Measurements from ENCODE around the gene NOCT. TPM values are rescaled to one million over a fixed set of nuclear protein-coding genes. Genes with fewer than 3 reads are reported as not detected.

The NOCT gene
- total and polyA plus RNA-seq, 2 experiments from 2014 or later, result 16.0 to 76.6 TPM

DNA sequence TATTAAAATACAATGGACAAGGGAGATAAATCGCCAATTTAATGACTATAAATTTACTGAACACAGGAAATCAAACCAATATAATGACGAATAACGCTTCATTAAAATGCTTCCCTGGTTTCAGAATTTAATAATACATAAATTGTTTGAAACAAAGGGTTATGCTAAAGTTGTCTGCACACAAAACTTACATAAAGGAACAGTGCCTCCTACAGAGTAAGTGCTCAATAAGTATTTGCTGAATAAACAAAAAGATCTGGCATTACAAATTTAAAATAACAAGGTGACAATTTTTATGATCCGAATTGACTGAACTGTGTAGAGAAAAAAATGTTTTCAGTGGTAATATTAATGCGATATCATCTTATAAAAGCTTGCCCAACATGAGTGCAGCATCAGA is 69.6 kb downstream of the NOCT start (continued):
- TF ChIP-seq, protein P1, sequence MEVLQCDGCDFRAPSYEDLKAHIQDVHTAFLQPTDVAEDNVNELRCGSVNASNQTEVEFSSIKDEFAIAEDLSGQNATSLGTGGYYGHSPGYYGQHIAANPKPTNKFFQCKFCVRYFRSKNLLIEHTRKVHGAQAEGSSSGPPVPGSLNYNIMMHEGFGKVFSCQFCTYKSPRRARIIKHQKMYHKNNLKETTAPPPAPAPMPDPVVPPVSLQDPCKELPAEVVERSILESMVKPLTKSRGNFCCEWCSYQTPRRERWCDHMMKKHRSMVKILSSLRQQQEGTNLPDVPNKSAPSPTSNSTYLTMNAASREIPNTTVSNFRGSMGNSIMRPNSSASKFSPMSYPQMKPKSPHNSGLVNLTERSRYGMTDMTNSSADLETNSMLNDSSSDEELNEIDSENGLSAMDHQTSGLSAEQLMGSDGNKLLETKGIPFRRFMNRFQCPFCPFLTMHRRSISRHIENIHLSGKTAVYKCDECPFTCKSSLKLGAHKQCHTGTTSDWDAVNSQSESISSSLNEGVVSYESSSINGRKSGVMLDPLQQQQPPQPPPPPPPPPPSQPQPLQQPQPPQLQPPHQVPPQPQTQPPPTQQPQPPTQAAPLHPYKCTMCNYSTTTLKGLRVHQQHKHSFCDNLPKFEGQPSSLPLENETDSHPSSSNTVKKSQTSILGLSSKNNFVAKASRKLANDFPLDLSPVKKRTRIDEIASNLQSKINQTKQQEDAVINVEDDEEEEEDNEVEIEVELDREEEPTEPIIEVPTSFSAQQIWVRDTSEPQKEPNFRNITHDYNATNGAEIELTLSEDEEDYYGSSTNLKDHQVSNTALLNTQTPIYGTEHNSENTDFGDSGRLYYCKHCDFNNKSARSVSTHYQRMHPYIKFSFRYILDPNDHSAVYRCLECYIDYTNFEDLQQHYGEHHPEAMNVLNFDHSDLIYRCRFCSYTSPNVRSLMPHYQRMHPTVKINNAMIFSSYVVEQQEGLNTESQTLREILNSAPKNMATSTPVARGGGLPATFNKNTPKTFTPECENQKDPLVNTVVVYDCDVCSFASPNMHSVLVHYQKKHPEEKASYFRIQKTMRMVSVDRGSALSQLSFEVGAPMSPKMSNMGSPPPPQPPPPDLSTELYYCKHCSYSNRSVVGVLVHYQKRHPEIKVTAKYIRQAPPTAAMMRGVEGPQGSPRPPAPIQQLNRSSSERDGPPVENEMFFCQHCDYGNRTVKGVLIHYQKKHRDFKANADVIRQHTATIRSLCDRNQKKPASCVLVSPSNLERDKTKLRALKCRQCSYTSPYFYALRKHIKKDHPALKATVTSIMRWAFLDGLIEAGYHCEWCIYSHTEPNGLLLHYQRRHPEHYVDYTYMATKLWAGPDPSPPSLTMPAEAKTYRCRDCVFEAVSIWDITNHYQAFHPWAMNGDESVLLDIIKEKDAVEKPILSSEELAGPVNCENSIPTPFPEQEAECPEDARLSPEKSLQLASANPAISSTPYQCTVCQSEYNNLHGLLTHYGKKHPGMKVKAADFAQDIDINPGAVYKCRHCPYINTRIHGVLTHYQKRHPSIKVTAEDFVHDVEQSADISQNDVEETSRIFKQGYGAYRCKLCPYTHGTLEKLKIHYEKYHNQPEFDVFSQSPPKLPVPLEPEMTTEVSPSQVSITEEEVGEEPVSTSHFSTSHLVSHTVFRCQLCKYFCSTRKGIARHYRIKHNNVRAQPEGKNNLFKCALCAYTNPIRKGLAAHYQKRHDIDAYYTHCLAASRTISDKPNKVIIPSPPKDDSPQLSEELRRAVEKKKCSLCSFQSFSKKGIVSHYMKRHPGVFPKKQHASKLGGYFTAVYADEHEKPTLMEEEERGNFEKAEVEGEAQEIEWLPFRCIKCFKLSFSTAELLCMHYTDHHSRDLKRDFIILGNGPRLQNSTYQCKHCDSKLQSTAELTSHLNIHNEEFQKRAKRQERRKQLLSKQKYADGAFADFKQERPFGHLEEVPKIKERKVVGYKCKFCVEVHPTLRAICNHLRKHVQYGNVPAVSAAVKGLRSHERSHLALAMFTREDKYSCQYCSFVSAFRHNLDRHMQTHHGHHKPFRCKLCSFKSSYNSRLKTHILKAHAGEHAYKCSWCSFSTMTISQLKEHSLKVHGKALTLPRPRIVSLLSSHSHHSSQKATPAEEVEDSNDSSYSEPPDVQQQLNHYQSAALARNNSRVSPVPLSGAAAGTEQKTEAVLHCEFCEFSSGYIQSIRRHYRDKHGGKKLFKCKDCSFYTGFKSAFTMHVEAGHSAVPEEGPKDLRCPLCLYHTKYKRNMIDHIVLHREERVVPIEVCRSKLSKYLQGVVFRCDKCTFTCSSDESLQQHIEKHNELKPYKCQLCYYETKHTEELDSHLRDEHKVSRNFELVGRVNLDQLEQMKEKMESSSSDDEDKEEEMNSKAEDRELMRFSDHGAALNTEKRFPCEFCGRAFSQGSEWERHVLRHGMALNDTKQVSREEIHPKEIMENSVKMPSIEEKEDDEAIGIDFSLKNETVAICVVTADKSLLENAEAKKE (CRISPR knock-in tag; IDR thresholded peaks at IDR 0.05), result no peak
- TF ChIP-seq EZH2phosphoT487 (IDR thresholded peaks at IDR 0.05; ENCODE audit: unreplicated experiment), result no peak

DNA sequence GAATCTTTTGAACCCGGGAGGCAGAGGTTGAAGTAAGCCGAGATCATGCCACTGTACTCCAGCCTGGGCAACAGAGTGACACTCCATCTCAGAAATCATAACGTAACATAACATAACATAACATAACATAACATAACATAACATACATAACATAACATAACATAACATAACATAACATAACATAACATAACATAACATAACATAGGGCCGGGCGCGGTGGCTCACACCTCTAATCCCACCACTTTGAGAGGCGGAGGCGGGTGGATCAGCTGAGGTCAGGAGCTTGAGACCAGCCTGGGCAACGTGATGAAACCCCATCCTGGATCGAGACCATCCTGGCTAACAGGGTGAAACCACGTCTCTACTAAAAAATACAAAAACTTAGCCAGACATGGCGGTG is 76.7 kb downstream of the NOCT start:
- no peak for ATAC-seq
- no peak overlapping the region for H3K4me3 Mint-ChIP-seq

More for the DNA sequence above, 76.7 kb downstream of the NOCT start:
- H3K4me1 Mint-ChIP-seq, result no peaks in the 10 kb centered on the region
- no peak overlapping the region for H3K4me2 ChIP-seq
- no peak overlapping the region for H3K27ac Mint-ChIP-seq
- H2AFZ ChIP-seq, result no peak overlapping the region
- no peak for DNase-seq (ENCODE audit: low spot score)
- no peak overlapping the region for H3K27ac ChIP-seq (ENCODE audit: low read depth)
- H4K20me1 ChIP-seq (replicated peaks; ENCODE audit: insufficient read depth), result no peaks in the 10 kb centered on the region; the same call in 1 of the 2 replicates
- H3K4me1 ChIP-seq (ENCODE audit: insufficient read depth), result no peaks in the 10 kb centered on the region
- no peaks in the 10 kb centered on the region; the same call in 2 of the 3 replicates for H3K36me3 Mint-ChIP-seq (ENCODE audit: low read depth)
- peaks cover 9% of the 10 kb centered on the region for H3K79me2 ChIP-seq (replicated peaks; ENCODE audit: insufficient read depth)
- H3K27me3 ChIP-seq (ENCODE audit: insufficient read depth), result no peaks in the 10 kb centered on the region
- H3K36me3 ChIP-seq (ENCODE audit: insufficient read depth), result no peaks in the 10 kb centered on the region
- no peak overlapping the region for H3K4me3 ChIP-seq
- no peaks in the 10 kb centered on the region for H3K9me3 Mint-ChIP-seq
- H3F3A ChIP-seq (replicated peaks; ENCODE audit: low read depth), result no peaks in the 10 kb centered on the region
- H3K27me3 Mint-ChIP-seq (ENCODE audit: insufficient read depth, low read depth, poor library complexity), result no peaks in the 10 kb centered on the region
- H3K9me2 ChIP-seq (ENCODE audit: insufficient read depth), result no peaks in the 10 kb centered on the region
- TF ChIP-seq CREB1 (CRISPR knock-in tag; IDR thresholded peaks at IDR 0.05; ENCODE audit: low read depth) (no peak), ZNF114 (CRISPR knock-in tag; IDR thresholded peaks at IDR 0.05) (no peak)
- TF ChIP-seq, protein P2, sequence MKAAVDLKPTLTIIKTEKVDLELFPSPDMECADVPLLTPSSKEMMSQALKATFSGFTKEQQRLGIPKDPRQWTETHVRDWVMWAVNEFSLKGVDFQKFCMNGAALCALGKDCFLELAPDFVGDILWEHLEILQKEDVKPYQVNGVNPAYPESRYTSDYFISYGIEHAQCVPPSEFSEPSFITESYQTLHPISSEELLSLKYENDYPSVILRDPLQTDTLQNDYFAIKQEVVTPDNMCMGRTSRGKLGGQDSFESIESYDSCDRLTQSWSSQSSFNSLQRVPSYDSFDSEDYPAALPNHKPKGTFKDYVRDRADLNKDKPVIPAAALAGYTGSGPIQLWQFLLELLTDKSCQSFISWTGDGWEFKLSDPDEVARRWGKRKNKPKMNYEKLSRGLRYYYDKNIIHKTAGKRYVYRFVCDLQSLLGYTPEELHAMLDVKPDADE (IDR thresholded peaks at IDR 0.05), result no peak

Small RNA genes lying within 50 kb of the gene (small RNA-seq; reads per million reads assigned to genes)
- gene RNU6-531P (ENCODE audit: low replicate concordance), result not detected

Other genes starting within 250 kb of the NOCT start
- 35.2 and 48.8 TPM in 2 replicates for gene ELF2, start 161.4 kb downstream of the NOCT start, total RNA-seq (2014; rRNA removed; shearing (Covaris generic))
- gene ELF2, start 161.4 kb downstream of the NOCT start, polyA plus RNA-seq (2016; fragmentation: Nextera tagmentation; extraction: Ambion mirVana), result 33.2 and 38.2 TPM in 2 replicates